Mammary microvascular endothelial cell (primary cell): ENCODE results near the gene IFT172. TPM values are rescaled to one million over a fixed set of nuclear protein-coding genes. Genes with fewer than 3 reads are reported as not detected.

Experiments
- total RNA-seq: library from RNA; depleted of rRNA; stranded (reverse); fragments of >200 nt; gene quantifications from 2 replicates; pipeline ENCODE4 v1.2.3, GENCODE V29; 2015

Gene IFT172, protein sequence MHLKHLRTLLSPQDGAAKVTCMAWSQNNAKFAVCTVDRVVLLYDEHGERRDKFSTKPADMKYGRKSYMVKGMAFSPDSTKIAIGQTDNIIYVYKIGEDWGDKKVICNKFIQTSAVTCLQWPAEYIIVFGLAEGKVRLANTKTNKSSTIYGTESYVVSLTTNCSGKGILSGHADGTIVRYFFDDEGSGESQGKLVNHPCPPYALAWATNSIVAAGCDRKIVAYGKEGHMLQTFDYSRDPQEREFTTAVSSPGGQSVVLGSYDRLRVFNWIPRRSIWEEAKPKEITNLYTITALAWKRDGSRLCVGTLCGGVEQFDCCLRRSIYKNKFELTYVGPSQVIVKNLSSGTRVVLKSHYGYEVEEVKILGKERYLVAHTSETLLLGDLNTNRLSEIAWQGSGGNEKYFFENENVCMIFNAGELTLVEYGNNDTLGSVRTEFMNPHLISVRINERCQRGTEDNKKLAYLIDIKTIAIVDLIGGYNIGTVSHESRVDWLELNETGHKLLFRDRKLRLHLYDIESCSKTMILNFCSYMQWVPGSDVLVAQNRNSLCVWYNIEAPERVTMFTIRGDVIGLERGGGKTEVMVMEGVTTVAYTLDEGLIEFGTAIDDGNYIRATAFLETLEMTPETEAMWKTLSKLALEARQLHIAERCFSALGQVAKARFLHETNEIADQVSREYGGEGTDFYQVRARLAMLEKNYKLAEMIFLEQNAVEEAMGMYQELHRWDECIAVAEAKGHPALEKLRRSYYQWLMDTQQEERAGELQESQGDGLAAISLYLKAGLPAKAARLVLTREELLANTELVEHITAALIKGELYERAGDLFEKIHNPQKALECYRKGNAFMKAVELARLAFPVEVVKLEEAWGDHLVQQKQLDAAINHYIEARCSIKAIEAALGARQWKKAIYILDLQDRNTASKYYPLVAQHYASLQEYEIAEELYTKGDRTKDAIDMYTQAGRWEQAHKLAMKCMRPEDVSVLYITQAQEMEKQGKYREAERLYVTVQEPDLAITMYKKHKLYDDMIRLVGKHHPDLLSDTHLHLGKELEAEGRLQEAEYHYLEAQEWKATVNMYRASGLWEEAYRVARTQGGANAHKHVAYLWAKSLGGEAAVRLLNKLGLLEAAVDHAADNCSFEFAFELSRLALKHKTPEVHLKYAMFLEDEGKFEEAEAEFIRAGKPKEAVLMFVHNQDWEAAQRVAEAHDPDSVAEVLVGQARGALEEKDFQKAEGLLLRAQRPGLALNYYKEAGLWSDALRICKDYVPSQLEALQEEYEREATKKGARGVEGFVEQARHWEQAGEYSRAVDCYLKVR (N-terminal part only)
- total RNA-seq = 17.4 and 17.9 TPM in 2 replicates

GRCh38 chr2:27489498-27490397, at the start of gene IFT172:
Gene IFT172 (minus strand): TSS chr2:27489743. CDS start chr2:27489653, 90 bp downstream.

GRCh38 chr2:27496357-27497287, 7.1 kb upstream of the IFT172 start, which contains the start of gene GCKR:
Gene GCKR (plus strand): TSS chr2:27496839. CDS start chr2:27496905, 66 bp downstream.

DNA sequence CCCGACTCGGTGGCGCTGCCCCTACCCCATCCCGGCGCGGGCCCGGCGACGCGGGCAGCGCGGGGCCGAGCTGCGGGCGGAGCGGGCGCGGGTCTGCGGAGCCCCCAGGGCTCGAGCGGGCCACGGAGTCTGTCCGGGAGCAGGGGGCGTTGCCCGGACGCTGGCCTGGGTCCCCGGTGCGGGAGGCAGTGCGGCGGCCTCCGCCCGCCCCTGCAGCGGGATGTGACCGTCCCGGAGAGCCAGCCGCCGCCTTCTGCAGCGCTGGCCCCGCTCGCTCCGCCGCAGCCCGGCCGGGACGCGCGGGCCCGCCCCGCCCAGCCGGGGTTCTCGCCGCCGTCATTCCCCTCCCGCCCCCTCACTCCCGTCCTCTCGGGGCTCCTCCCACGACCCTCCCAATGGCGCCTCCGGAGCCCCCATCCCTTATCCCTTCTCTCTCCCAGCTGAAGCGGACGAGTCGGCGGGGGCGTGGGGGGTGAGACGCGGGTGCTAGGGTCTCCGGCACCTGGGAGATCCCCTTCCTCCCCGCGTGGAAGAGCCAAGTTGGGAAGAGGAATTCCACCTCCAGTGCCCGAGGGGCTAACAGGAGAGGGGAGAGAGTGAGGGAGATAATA, 5.5 kb upstream of the IFT172 start, which contains the start of gene FNDC4:
Gene FNDC4, minus strand, starts transcription at position 257 of the 611 bp plus-strand sequence. CDS start 521 bp downstream, outside the sequence.

GRCh38 chr2:27441958-27442919, 47.3 kb downstream of the IFT172 start, which contains the start of gene KRTCAP3:
Gene KRTCAP3 (plus strand): TSS chr2:27442381. CDS start chr2:27442413, 32 bp downstream.

DNA sequence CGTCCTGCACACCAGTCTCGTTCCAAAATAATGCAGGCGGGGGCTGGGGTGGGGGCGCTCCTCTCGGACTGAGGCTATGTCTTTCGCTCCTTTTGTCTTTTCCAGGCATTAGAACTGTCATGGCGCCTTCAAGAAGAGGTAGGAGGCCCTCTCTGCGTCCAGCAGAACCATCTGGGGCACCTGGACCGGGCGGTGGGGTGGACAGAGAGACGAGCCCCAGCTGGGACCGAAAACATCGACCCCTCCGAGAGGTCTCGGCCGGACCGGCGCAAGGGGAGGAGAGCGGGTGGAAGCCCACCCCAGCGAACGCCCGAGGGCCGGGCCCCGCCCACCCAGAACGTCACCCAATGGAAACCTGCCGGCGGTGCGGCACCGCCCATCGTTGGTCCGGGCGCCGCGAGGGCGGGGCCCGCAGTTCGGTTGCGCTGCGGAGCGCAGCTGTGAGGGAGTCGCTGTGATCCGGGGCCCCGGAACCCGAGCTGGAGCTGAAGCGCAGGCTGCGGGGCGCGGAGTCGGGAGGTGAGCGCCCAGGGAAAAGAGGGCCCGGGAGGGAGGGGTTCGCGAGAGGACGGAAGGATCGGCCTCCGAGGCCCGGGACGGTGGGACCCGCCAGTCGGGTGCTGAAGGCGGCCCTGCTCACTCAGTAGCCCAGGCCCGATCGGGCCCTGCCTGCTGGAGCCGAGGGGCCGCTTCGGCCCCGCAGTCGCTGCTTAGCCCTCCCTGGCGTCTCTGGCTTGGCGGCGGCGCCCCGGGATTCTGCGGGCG, 61.1 kb downstream of the IFT172 start, which contains the start of gene NRBP1:
Gene NRBP1, plus strand, starts transcription at position 419 of the 765 bp plus-strand sequence. CDS start 4,643 bp downstream, outside the sequence.

GRCh38 chr2:27409321-27410073, 80.0 kb downstream of the IFT172 start, which contains the start of gene PPM1G:
Gene PPM1G (minus strand): TSS chr2:27409591. CDS start chr2:27409422, 169 bp downstream.

Other genes starting within 250 kb of the IFT172 start
- gene SLC30A3, start 226.7 kb downstream of the IFT172 start, total RNA-seq = 2.7 and 3.4 TPM in 2 replicates
- gene DNAJC5G, start 214.3 kb downstream of the IFT172 start, total RNA-seq = not detected in 2 replicates
- 0.49 TPM in 1 of 2 replicates, not detected in the other for gene TRIM54, start 207.3 kb downstream of the IFT172 start, total RNA-seq
- gene UCN, start 181.3 kb downstream of the IFT172 start, total RNA-seq = not detected in 2 replicates
- gene MPV17, start 166.6 kb downstream of the IFT172 start, total RNA-seq = 109 and 120 TPM in 2 replicates
- gene GTF3C2, start 133.0 kb downstream of the IFT172 start, total RNA-seq = 37.4 and 41.5 TPM in 2 replicates
- 37.8 and 41.3 TPM in 2 replicates for gene EIF2B4, start 119.4 kb downstream of the IFT172 start, total RNA-seq
- 128 and 138 TPM in 2 replicates for gene SNX17, start 119.1 kb downstream of the IFT172 start, total RNA-seq
- 6.8 and 8.6 TPM in 2 replicates for gene ZNF513, start 109.0 kb downstream of the IFT172 start, total RNA-seq
- gene PPM1G, start 80.2 kb downstream of the IFT172 start, total RNA-seq = 121 and 134 TPM in 2 replicates
- 105 and 115 TPM in 2 replicates for gene NRBP1, start 61.1 kb downstream of the IFT172 start, total RNA-seq
- gene KRTCAP3, start 47.4 kb downstream of the IFT172 start, total RNA-seq = not detected in 2 replicates
- 15.9 and 20.3 TPM in 2 replicates for gene FNDC4, start 5.5 kb upstream of the IFT172 start, total RNA-seq
- 0.34 and 3.7 TPM in 2 replicates for gene GCKR, start 7.1 kb upstream of the IFT172 start, total RNA-seq
- gene ZNF512, start 93.3 kb upstream of the IFT172 start, total RNA-seq = 23.4 and 29.4 TPM in 2 replicates
- gene CCDC121, start 139.3 kb upstream of the IFT172 start, total RNA-seq = 0.87 and 1.8 TPM in 2 replicates
- gene GPN1, start 139.3 kb upstream of the IFT172 start, total RNA-seq = 37.6 and 42.6 TPM in 2 replicates
- 16.2 and 19.6 TPM in 2 replicates for gene SUPT7L, start 173.9 kb upstream of the IFT172 start, total RNA-seq
- gene SLC4A1AP, start 174.1 kb upstream of the IFT172 start, total RNA-seq = 28.3 and 29.7 TPM in 2 replicates